Neural cell (in vitro differentiated cells): ENCODE results near the gene OPN5. TPM values are rescaled to one million over a fixed set of nuclear protein-coding genes. Genes with fewer than 3 reads are reported as not detected.

Experiments used
- H2AFZ ChIP-seq: fragments of 200-600, 300-800 bp; sonication (generic), shearing (Covaris generic); 2 replicates; pipeline ENCODE4 v1.6.0; 2014; ENCODE audit warnings: low read depth, mild to moderate bottlenecking, antibody characterized with exemption, low read length, moderate library complexity
- H3F3A ChIP-seq: fragments of 200-600 bp; shearing (Covaris generic); 2 replicates; pipeline ENCODE4 v1.6.1; 2016; ENCODE audit warnings: mild to moderate bottlenecking, moderate library complexity, mixed read lengths, antibody characterized with exemption, low read length; ENCODE audit not compliant: insufficient read depth, poor library complexity, severe bottlenecking
- H3K27ac ChIP-seq: fragments of 200-600, 300-800 bp; sonication (generic), shearing (Covaris generic); 2 replicates; pipeline ENCODE4 v1.5.1; 2014; ENCODE audit warnings: mild to moderate bottlenecking, low read length, moderate library complexity
- H3K27me3 ChIP-seq: fragments of 300-800, 200-600 bp; sonication (generic), shearing (Covaris generic); 2 replicates; pipeline ENCODE4 v1.6.0; 2014; ENCODE audit warnings: mild to moderate bottlenecking, low read depth, low read length, moderate library complexity; ENCODE audit not compliant: insufficient read depth
- H3K36me3 ChIP-seq: fragments of 300-800, 200-600 bp; sonication (generic), shearing (Covaris generic); 2 replicates; pipeline ENCODE4 v1.5.1; 2014; ENCODE audit warnings: mild to moderate bottlenecking, antibody characterized with exemption, low read length, moderate library complexity; ENCODE audit not compliant: insufficient read depth
- H3K4me2 ChIP-seq: fragments of 300-800, 200-600 bp; sonication (generic), shearing (Covaris generic); 2 replicates; pipeline ENCODE4 v1.6.0; 2014; ENCODE audit warnings: mild to moderate bottlenecking, low read length
- H3K4me3 ChIP-seq: fragments of 300-800, 200-600 bp; sonication (generic), shearing (Covaris generic); 2 replicates; pipeline ENCODE4 v1.5.1; 2014; ENCODE audit warnings: mild to moderate bottlenecking, low read length, moderate library complexity
- H3K79me2 ChIP-seq: fragments of 200-600 bp; shearing (Covaris generic); replicated peaks from 2 replicates; pipeline ENCODE4 v1.6.0; 2014; ENCODE audit warnings: mild to moderate bottlenecking, low read length, moderate library complexity; ENCODE audit not compliant: insufficient read depth
- H3K9ac ChIP-seq: fragments of 300-800, 200-600 bp; sonication (generic), shearing (Covaris generic); 2 replicates; pipeline ENCODE4 v1.6.1; 2016; ENCODE audit warnings: mild to moderate bottlenecking, low read length, mixed read lengths
- H3K9me2 ChIP-seq: fragments of 200-600 bp; shearing (Covaris generic); 2 replicates; pipeline ENCODE4 v1.6.1; 2016; ENCODE audit warnings: mild to moderate bottlenecking, low read length, mixed read lengths; ENCODE audit not compliant: insufficient read depth
- H3K9me3 ChIP-seq: fragments of 200-600, 300-800 bp; sonication (generic), shearing (Covaris generic); 2 replicates; pipeline ENCODE4 v1.6.1; 2016; ENCODE audit warnings: mild to moderate bottlenecking, mixed run types, low read length, moderate library complexity, mixed read lengths
- H4K20me1 ChIP-seq: fragments of 200-600 bp; shearing (Covaris generic); 2 replicates; pipeline ENCODE4 v1.6.1; 2016; ENCODE audit warnings: mild to moderate bottlenecking, mixed run types; ENCODE audit not compliant: insufficient read depth
- CTCF ChIP-seq: fragments of 450-650 bp; IDR thresholded peaks from 2 replicates; pipeline ENCODE4 v1.5.1; 2014; ENCODE audit warnings: antibody characterized with exemption, mild to moderate bottlenecking, moderate library complexity; ENCODE audit not compliant: poor library complexity, severe bottlenecking
- EP300 ChIP-seq: fragments of 450-650 bp; conservative IDR thresholded peaks from 2 replicates; pipeline ENCODE4 v1.6.1; 2014; ENCODE audit warnings: antibody characterized with exemption, mild to moderate bottlenecking, moderate library complexity; ENCODE audit not compliant: poor library complexity, severe bottlenecking
- EZH2 ChIP-seq: fragments of 200-600, 300-800 bp; shearing (Covaris generic), sonication (generic); IDR thresholded peaks from 2 replicates; pipeline ENCODE4 v1.6.1; 2014; ENCODE audit warnings: antibody characterized with exemption, low read length, borderline replicate concordance, mild to moderate bottlenecking; ENCODE audit not compliant: insufficient read depth, poor library complexity, severe bottlenecking
- MXI1 ChIP-seq: fragments of 450-650 bp; conservative IDR thresholded peaks from 2 replicates; pipeline ENCODE4 v1.6.1; 2014; ENCODE audit warnings: antibody characterized with exemption, mild to moderate bottlenecking; ENCODE audit not compliant: poor library complexity, severe bottlenecking
- POLR2AphosphoS5 ChIP-seq: IDR thresholded peaks from 2 replicates; pipeline ENCODE4 v1.6.1; 2012
- RAD21 ChIP-seq: fragments of 450-650 bp; conservative IDR thresholded peaks from 2 replicates; pipeline ENCODE4 v1.6.1; 2014; ENCODE audit warnings: antibody characterized with exemption, mild to moderate bottlenecking, moderate library complexity
- REST ChIP-seq: IDR thresholded peaks from 2 replicates; pipeline ENCODE4 v1.6.1; 2012; ENCODE audit warnings: borderline replicate concordance
- SMC3 ChIP-seq: fragments of 450-650 bp; conservative IDR thresholded peaks from 2 replicates; pipeline ENCODE4 v1.6.1; 2014; ENCODE audit warnings: antibody characterized with exemption, mild to moderate bottlenecking, moderate library complexity; ENCODE audit not compliant: poor library complexity
- TAF1 ChIP-seq: IDR thresholded peaks from 2 replicates; pipeline ENCODE4 v1.6.1; 2012; ENCODE audit warnings: low read depth
- polyA plus RNA-seq: library from polyadenylated mRNA; depleted of rRNA; stranded (reverse); fragments of >200 nt; gene quantifications from 2 replicates; pipeline ENCODE4 v1.2.3, GENCODE V29; 2014

Gene OPN5
- polyA plus RNA-seq, 1 donor from 2014 or later = 0.10 TPM

DNA sequence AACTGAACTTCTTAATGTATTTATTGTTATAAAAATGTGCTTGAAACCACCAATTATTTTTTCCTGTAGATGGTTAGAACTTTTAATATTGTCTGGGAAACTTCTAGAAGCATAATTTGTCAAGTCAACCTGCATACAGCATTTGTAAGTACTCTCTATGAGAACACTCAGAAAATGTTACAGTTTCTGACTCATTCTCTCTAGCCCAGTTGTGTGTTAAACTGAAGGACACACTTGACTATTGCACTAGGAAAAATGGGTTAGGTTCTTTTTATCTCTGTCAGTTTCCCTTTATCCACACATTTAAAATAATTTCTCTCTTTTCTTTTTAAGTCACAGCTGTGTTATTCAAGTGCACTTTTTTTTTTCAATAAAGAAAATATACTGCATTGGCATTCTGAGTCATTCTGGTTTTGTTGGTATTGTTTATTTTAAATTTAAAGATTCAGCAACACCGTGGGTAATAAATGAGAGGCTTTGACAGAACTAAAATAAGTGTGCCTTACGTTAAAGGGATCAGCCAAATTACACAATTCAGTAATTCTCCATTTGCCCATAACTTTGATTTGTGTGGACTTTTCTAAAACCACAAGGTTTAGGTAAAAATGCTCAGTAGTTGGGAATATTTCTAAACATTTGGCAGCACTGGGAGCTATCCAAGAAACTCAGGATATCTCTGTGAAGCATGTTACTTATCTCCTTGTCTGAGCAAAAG, 50.7 kb downstream of the OPN5 start:
- Histone ChIP-seq H3K9ac (no peak overlapping the region), H3K36me3 (no peaks in the 10 kb centered on the region), H3K9me2 (no peaks in the 10 kb centered on the region), H2AFZ (no peak overlapping the region), H3K27ac (no peak overlapping the region), H3K79me2 (no peaks in the 10 kb centered on the region), H3F3A (no peaks in the 10 kb centered on the region), H3K27me3 (no peaks in the 10 kb centered on the region), H3K9me3 (no peaks in the 10 kb centered on the region), H3K4me2 (no peak overlapping the region), H3K4me3 (no peak overlapping the region), H4K20me1 (no peaks in the 10 kb centered on the region)
- TF ChIP-seq MXI1 (no peak), REST (no peak), RAD21 (no peak), SMC3 (no peak), TAF1 (no peak), EZH2 (no peak), EP300 (no peak), CTCF (no peak), POLR2AphosphoS5 (no peak)

- H3F3A ChIP-seq = no peaks in the 10 kb centered on the region
- no peak overlapping the region for H3K9ac ChIP-seq
- H2AFZ ChIP-seq = no peak overlapping the region
- H3K9me2 ChIP-seq = no peaks in the 10 kb centered on the region
- H3K4me2 ChIP-seq = no peak overlapping the region
- no peak overlapping the region for H3K27ac ChIP-seq
- no peaks in the 10 kb centered on the region for H3K36me3 ChIP-seq
- no peak overlapping the region for H3K4me3 ChIP-seq
- H3K79me2 ChIP-seq = no peaks in the 10 kb centered on the region
- no peak for TF ChIP-seq RAD21
- TF ChIP-seq TAF1 = no peak
- TF ChIP-seq EZH2 = no peak
- no peak for TF ChIP-seq CTCF
- no peak for TF ChIP-seq REST
- TF ChIP-seq POLR2AphosphoS5 = no peak
- no peak for TF ChIP-seq MXI1
- no peak for TF ChIP-seq EP300
- no peak for TF ChIP-seq SMC3
- H4K20me1 ChIP-seq = no peaks in the 10 kb centered on the region
- no peaks in the 10 kb centered on the region for H3K9me3 ChIP-seq
- no peaks in the 10 kb centered on the region for H3K27me3 ChIP-seq
Observed at GRCh38 chr6:47834196-47834595, 52.4 kb downstream of the OPN5 start.
